GM12891 (cell line): ENCODE data around the gene SMARCA4.
A peak's percentile ranks its signal among the peaks of the same experiment; 100 is the strongest.

ENCODE experiments used
- DNase-seq: peaks from one replicate; pipeline ENCODE4 v3.0.0; 2011; ENCODE audit warnings: low spot score; ENCODE audit not compliant: insufficient read length
- FAIRE-seq: peaks from 2 replicates; lab custom pipeline; 2011; peaks lifted over from hg19 to GRCh38; lab: Jason Lieb, UNC
- PAX5 ChIP-seq: IDR thresholded peaks from 2 replicates; pipeline ENCODE4 v1.6.1; 2011; ENCODE audit warnings: low read length, moderate library complexity, mild to moderate bottlenecking; ENCODE audit not compliant: insufficient read depth, severe bottlenecking
- POLR2A ChIP-seq: IDR thresholded peaks from 2 replicates; pipeline ENCODE4 v1.6.1; 2011; ENCODE audit warnings: low read depth, low read length, control low read depth
- POLR2AphosphoS5 ChIP-seq: IDR thresholded peaks from 2 replicates; pipeline ENCODE4 v1.6.1; 2011; ENCODE audit warnings: low read depth, low read length, control low read depth
- POU2F2 ChIP-seq: IDR thresholded peaks from 2 replicates; pipeline ENCODE4 v1.6.1; 2011; ENCODE audit warnings: low read depth, mild to moderate bottlenecking, control low read depth, low read length, moderate library complexity
- SPI1 ChIP-seq: IDR thresholded peaks from 2 replicates; pipeline ENCODE4 v1.6.1; 2011; ENCODE audit warnings: low read depth, low read length, control low read depth
- TAF1 ChIP-seq: IDR thresholded peaks from 2 replicates; pipeline ENCODE4 v1.6.1; 2011; ENCODE audit warnings: low read depth, low read length, control low read depth

The SMARCA4 gene

DNA sequence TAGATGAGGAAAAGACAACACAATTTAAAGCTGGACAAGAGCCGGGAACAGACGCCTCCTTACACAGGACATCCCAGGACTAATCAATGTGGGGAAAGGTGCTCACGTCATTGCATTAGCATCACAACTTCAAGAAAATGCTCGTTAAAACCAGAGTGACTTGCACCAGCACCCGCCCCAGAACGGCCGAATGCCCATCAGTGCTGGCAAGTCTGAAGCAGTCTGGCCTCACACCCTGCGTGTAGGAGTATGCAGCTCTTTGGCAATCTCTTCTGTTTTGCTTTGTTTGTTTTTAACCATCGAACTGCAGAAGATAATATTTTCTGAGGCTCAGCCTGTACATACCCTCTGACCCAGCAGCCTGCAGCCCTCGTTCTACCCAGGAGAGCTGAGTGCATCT is 83.6 kb downstream of the SMARCA4 start:
- TF ChIP-seq POU2F2 (no peak), POLR2AphosphoS5 (no peak), PAX5 (no peak), TAF1 (no peak), SPI1 (no peak), POLR2A (no peak)
- DNase-seq: no peak
- FAIRE-seq: no peak

DNA sequence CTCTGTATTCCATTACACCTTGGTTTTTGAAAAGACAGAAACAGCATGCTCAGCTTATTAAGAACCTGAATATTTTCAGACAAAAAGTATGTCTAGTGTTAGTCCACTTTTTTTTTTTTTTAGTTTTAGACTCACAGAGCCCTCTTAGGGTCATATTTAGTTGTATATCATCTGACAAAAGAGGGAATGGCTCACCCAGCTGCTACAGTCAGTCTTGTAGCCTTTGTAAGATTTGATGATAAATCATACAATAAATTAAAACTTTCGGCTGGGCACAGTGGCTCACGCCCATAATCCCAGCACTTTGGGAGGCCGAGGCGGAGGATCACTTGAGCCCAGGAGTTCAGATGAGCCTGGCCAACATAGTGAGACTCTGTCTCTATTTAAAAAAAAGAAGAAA is 84.7 kb downstream of the SMARCA4 start:
- DNase-seq (no peak), FAIRE-seq (no peak)
- no peak for TF ChIP-seq PAX5
- no peak for TF ChIP-seq TAF1
- TF ChIP-seq POLR2AphosphoS5: no peak
- no peak for TF ChIP-seq POLR2A
- no peak for TF ChIP-seq POU2F2
- TF ChIP-seq SPI1: no peak

DNA sequence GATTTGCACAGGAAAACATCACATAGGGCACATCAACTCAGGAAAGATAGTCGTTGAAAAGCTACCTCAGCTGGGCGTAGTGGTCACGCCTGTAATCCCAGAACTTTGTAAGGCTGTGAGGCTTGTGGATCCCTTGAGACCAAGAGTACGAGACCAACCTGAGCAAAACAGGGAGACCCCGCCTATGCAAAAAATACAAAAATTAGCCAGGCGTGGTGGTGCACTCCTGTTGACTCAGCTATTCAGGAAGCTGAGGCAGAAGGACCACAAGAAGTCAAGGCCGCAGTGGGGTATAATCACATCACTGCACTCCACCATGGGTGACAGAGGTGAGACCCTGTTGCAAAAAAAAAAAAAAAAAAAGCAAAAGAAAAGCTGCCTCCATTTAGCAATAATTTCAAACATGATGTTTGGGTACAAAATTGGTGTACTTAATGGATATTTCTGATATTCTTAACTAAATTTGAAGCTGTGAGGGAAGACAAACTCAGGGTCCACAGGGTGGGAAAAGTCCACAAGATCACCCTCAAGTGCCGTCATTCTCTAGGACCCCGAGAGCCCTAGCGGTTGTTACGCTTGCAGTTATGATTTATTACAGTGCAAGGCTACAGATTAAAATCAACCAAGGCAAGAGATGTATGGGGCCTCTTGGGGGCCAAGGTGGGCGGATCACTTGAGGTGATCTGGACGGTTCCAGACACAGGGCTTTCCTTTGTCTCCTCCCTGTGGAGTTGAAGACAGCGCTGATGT is 86.0 kb downstream of the SMARCA4 start:
- no peak for DNase-seq
- 0 out of 2 replicates have a peak, but pooled peaks have one; percentile 41 for TF ChIP-seq POU2F2
- TF ChIP-seq TAF1: no peak
- 0 out of 2 replicates have a peak, but pooled peaks have one; percentile 51 for TF ChIP-seq POLR2AphosphoS5
- TF ChIP-seq PAX5: peak; percentile 68
- TF ChIP-seq POLR2A: no peak
- peak; percentile 90 for FAIRE-seq

- FAIRE-seq: no peak
- TF ChIP-seq POLR2AphosphoS5 (no peak), PAX5 (no peak), SPI1 (no peak), POU2F2 (no peak), POLR2A (no peak), TAF1 (no peak)
- no peak for DNase-seq
These were observed 87.0 kb downstream of the SMARCA4 start for GRCh38 chr19:11047866-11048265.

GRCh38 chr19:11050323-11051114 is 89.7 kb downstream of the SMARCA4 start:
- peak; percentile 58 for FAIRE-seq
- no peak for DNase-seq
- no peak for TF ChIP-seq SPI1
- no peak for TF ChIP-seq TAF1
- TF ChIP-seq POLR2A: no peak
- TF ChIP-seq PAX5: no peak
- TF ChIP-seq POLR2AphosphoS5: no peak
- TF ChIP-seq POU2F2: no peak

- TF ChIP-seq POU2F2 (no peak), TAF1 (no peak), SPI1 (no peak), POLR2A (no peak)
- FAIRE-seq (peak; percentile 57), DNase-seq (no peak)
These were observed 93.0 kb downstream of the SMARCA4 start for GRCh38 chr19:11053817-11054195.

- FAIRE-seq (no peak), DNase-seq (no peak)
- TF ChIP-seq TAF1 (no peak), POLR2AphosphoS5 (no peak), SPI1 (no peak), POLR2A (no peak), PAX5 (no peak), POU2F2 (no peak)
These were observed 93.4 kb downstream of the SMARCA4 start for GRCh38 chr19:11054200-11054599.

GRCh38 chr19:11054628-11055027 is 93.8 kb downstream of the SMARCA4 start:
- DNase-seq (no peak), FAIRE-seq (no peak)
- no peak for TF ChIP-seq SPI1
- TF ChIP-seq POLR2AphosphoS5: no peak
- TF ChIP-seq POLR2A: no peak

GRCh38 chr19:11058246-11059030 is 97.6 kb downstream of the SMARCA4 start:
- TF ChIP-seq POLR2A (no peak), POU2F2 (no peak), TAF1 (no peak), SPI1 (no peak), PAX5 (no peak), POLR2AphosphoS5 (no peak)
- FAIRE-seq: no peak
- DNase-seq: no peak
